Stimulated activated CD8-positive, alpha-beta memory T cell treated with anti-CD3 and anti-CD28 coated beads, Interleukin-15, amount 100 ng/mL, for 48 hours (primary cell): ENCODE measurements around the gene NINJ1.

ENCODE experiments used
- DNase-seq, 2 donors: peaks; one replicate each; pipeline ENCODE4 v3.0.0-alpha.2; 2020; ENCODE audit warnings: low read depth in 2 of 2

The NINJ1 gene

DNA sequence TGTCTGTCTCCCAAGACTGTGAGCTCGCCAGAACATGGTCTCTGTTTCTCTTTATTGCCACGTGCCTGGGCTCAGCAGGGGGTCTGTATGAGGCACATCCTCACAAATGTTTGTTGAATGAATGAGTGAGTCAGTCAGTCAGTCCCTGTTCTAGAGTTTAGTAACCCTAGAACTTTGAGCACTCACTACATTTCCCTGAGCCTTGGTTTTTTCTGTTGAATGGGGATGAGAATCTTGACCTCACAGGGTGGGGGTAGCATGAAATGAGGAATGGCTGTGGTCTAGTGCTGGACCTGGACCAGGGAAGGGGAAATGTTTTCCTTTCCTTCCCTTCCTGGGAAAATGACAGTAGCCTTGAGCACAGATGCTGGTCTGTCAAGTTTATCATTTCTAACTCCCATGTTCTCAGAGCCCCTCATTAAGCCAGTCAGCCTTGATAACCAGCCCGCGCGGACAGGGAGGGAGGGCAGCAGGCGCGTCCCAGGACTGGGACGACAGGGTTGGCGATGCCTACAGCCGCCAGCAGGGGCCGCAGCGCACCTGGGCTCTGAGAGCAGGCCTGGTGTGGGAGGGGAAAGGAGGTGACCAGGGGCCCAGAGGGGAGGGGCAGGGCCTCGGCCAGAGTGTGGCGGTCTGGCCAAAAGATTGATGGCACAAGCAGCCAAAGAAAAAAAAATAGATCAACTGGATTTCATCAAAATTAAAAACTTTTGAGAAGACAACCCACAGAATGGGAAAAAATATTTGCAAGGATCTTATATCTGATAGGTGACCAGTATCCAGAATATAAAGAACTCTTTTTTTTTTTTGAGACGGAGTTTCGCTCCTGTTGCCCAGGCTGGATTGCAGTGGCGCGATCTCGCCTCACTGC, 25.8 kb upstream of the NINJ1 start:
- peak; percentile 66 to 68 for DNase-seq

DNA sequence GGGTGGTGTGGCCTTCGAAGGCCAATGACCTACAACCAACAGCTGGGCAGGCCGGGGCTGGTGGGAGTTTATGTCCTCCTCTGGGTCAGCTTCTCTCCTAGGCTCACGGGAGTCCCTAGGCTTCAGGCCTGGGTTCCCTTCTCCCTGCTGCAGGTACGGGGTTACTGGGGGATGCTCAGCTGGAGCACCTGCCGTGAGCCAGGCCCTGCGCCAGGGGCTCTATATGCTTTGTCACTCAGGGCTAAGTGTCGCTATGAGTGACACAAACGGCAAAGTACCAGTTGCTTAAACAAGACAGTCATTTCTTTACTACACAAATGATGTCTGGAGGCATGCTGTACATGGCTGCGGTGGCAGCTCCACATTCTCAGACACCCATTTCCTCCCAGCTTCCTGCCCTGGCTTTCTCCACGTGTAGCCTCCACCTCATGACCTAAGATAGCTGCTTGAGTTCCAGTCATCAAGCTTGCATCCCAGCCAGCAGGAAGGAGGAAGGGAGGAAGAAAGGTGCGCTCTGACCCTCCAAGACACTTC, 22.5 kb upstream of the NINJ1 start:
- peak; percentile 20 to 43 for DNase-seq

DNA sequence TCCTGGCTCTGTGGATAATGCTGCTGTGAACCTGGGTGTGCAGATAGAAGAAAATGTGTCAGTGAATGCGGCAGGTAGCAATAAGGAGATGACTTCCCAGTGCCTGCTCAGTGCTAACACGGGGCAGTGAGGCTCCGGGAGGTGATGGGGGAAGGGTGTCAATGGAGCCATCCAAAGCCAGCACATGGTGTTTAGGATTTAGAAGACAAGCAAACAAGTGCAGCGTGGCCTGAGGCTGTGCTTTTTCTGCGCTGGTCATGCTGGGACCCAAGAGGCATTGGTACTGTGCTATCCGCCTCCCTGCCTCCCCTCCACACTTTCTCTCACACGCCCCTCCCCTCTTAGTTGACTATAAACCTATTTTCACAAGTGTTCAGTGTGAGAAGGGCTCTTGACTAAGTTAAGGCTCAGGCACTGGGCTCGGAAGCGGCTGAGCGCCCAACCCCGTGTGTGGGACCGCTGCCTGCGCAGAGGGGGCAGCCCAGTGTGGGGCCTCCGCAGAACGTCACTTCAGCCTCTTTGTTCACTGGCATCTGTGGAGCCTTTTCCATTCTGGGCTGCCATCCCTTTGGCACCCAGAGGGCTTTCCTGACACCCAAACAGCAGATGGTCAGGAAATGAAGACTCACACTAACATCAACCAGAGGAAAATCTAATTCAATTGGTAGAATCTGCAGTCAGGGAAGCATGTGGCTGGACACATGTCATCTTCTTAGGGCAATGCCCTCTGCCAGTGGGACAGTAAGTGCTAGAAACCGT, 21.8 kb upstream of the NINJ1 start:
- no peak for DNase-seq

DNA sequence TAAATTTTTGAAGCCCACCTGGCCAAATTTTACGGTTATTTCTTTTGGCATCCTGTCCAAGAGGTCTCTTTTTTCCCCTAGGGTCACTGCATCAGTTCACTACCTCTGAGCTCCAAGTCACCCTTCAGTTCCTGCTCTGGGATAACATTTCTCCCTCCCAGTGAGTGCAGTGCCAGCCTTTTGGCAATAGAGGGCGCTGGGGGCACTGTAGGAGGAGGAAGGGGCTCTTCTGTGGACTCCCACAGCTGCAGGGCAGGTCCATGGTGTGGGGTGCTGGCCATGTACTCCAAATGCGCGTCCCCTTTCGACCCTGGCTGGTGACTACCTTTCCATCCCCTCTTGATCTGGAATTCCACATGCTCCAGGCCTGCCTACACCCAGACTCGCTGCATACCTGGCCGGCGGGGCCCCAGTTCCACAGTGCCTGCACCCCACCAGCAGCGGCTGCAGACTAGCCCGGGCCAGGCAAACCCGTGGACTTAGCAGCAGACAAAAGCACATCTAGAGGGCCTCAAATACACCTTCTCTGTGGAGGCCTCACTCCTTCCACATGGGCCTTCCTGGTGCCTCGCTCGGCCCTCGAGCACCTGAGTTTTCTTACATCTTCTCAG, 20.3 kb upstream of the NINJ1 start:
- DNase-seq, result no peak

DNA sequence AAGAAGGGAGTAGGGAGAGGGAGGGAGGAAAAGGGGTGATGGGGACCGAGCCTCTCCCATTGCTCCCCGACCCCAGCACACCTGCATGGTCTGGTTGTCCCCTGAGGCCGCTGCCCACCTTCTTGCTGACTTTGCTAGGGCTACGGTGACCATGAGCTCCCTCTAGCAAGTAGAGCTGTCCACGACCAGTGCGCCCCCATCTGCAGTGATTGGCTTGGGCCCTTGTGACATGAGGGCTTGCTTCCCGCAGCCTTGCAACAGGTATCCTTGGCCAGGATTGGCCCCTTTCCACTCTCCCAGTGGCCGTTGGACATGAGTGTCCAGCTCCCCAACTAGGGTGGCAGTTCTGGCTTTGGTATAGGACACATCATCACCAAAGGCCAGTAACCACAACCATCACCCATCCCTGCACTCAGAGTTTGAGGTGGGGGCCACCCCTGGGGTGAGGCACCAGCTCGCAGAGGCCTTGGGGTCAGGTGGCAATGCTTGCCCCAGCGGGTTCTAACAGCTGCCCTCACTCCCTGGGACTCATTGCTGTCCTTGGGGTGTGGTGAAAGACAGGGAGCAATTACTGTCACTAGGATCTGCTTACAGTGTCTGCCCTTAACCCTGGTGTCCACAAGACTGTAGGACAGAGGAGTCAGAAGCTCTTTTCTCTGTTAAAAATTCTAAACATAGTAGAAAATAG, 17.2 kb upstream of the NINJ1 start:
- no peak for DNase-seq

DNA sequence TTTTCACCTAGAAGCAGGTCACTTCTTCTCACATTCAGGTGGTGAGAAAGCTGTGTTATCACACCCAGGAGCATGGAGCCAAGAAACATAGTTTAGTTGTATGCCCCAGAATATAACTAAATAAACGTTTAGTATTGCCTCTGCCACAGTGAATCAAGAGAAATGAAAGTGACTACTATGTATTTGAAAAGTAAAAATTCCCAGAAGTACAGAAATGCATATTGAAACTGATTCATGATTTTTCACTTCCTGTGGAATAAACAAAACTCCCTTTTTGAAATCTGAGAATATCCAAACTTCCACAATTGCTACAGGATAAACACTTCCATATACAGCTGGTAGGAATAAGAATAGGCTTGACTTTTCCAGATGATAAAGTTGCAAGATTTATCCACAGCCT, 15.3 kb upstream of the NINJ1 start:
- no peak for DNase-seq

DNA sequence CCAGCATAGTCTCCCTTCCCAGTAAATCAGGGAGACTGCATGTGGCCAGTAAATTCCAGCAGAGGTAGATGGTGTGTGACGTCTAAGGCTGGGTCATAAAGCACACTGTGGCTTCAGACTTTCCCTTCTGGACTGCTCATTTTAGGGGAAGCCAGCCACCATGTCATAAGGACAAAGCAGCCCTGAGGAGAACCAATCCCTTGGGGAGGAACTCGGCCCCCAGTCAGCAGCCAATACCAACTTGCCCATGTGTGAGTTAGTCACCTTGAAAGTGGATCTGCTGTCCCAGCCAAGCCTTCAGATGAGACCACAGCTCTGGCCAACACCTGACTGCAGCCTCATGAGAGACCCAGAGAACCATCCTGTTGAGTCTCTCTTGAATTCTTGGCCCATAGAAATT, 14.7 kb upstream of the NINJ1 start:
- no peak for DNase-seq

DNA sequence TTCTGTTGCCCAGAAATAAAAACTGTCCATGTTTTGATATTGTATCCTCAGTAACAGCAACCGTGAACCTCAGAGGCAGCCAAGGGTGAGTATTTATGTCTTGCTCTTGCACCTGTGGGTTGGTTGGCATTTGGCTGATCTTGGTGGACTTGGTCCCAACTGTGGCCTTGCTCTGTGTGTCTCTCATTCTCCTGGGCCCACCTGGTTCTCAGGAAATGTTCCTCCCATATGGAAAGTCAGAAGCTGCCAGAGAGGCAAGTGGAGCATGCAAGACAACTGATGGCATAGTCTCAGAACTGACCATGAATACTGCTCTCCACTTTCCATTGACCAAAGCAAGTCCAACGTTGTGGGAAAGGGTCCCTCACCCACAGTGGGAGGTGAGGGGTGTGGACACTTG, 13.6 kb upstream of the NINJ1 start:
- no peak for DNase-seq

DNA sequence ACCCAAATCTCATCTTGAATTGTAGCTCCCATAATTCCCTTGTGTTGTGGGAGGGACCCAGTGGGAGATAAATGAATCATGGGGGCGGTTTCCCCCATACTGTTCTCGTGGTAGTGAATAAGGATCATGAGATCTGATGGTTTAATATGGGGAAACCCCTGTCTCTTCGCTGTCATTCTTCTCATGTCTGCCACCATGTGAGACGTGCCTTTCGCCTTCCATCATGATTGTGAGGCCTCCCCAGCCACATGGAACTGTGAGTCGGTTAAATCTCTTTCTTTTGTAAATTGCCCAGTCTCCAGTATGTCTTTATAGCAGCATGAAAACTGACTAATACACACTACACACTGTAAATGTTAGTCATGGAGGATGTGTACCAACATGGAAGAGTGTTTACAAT, 12.6 kb upstream of the NINJ1 start:
- DNase-seq, result peak; percentile 20 to 41

DNA sequence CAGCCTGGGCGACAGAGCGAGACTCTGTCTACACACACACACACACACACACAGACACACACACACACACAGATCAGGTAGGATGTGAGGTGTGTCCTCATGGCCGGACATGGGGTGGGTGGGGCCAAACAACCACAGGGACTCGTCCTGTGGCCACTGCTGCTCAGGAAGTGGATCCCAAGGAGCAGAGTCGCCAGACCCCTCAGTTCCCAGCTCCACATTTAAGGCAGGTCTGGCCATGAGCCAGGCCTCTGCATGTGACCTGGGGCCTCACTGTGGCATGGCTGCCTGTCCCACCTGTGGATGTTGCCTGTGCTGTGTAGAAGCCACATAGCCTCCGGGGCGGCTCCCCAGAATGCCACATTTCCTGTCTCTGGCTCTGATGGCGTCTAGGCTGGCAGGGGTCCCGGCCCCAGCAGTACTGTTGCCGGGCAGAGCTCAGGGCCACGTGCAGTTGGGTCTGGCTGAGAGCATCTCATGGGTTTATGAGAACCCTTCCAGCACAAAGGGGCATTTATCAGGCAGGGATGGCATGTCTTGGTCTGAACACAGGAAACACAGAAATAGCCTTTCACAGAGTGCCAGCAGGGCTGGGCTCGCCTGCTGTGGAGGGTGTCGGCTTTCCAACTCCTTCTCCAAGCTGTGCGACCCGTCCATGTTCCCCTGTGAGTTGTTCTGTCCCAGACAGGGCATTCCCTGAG, 9.9 kb upstream of the NINJ1 start:
- DNase-seq, result no peak

DNA sequence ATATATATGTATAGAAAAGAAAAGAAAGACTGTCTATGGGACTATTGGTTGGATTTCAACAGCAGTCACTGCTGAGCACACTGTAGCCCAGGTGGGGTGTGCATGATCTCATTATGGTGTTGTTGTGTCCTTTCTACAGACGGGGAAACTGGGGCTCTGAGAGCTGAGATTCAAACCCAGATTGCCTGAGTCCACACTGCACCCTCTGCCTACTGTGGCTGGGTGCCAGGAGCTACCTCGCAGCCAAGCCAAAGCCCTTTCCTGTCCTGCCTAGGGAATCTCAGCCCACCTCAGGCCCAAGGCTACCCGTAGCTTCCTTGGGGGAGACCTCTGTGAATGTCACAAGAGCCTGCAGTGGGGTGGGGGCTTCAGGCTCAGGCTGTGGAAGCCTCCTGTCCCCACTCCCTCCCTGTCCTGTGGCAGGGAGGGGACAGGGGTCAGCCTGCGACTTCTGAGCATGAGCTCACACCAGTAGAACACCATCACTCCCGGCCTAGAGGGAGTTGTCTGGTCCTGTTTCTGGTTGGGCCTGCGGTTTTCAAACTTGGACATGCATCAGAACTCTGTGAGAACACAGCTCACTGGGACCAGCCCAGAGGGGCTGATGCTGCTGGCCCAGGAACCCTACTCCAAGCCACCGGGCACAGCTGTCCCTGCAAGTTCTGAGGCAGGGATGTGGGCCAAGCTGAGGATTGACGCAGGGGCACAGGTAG, 7.9 kb upstream of the NINJ1 start:
- DNase-seq, result no peak

DNA sequence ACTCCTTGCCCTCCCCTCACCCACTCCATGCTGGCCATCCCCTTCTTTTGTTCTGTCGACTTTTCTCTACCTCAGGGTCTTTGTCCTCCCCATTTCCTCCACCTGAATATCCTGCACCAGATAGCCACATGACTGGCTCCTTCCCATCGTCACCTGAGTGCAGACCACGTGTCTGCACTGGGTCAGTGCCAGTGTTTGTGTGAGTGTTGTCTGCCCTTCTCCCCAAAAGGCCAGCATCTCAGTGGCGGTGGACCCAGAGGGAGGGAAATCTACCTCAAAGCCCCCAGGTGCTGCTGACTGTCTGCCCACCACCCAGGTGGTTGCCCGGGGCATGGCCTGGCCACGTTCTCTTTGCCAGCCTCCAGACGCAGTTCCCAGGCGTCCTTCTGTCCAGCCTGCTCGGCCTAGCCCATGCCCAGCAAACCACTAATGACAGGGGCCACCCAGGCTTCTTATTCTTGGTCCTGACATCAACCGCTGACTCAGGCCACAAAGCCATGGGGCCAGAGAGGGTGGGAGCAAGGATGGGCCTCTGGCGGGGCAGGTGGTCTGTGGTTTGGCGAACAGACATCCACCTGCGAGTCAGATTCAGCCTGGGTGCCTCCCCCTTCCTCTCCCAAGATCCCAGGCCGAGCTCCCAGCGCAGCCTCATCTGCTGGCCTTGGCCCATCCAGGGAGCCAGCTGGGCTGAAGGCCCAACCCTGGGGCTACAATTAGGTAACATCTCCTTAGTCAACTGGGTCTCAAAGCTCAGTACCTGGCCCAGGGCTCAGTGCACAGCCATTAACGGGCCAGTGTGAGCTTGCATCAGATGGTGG, 5.5 kb upstream of the NINJ1 start:
- no peak for DNase-seq

DNA sequence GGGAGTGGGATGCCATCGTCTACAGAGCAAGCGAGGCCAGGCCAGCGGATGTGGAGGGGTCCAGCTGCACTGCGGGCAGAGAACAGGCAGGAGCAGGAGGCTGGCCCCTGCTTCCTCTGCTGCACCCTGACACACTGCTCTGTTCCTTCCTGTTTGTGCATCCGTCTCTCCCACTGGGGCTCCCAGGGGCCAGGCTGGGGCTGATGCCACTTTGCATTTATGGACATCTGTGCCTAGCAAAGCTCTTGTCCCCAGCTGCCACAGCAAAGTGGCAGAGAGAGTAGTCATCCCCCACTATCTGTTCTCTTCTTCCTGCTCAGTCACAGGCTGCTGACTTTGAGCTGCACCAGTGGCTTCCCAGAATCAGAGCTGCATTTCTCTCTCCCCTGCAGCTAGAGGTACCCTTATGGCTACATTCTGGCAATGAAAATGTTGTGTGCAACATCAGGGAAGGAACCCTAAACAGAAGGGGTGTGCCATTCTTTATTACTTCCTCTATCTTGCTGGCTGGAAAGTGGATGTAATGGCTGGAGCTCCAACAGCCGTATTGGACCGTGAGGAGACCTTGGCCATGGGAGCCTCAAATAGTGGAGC, 4.2 kb upstream of the NINJ1 start:
- DNase-seq, result no peak

DNA sequence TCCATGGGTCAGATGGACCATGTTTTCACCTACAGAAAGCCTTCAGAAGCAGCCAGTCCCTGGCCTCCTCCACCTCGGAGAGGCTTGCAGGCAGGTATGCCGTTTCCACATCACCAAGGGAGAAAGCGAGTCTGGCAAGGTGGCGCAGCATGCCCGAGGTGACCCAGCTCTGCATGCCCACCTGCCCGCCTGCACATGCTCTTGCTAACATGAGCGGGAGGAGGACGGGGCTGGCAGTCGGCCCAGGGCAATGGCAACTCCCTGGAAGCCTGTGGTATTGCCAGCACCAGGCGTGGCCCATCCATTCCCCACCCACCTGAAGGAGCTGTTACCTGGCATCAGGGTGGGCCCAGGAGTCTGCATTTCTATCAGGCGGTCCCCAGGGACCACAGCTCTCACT, 3.3 kb upstream of the NINJ1 start:
- no peak for DNase-seq

DNA sequence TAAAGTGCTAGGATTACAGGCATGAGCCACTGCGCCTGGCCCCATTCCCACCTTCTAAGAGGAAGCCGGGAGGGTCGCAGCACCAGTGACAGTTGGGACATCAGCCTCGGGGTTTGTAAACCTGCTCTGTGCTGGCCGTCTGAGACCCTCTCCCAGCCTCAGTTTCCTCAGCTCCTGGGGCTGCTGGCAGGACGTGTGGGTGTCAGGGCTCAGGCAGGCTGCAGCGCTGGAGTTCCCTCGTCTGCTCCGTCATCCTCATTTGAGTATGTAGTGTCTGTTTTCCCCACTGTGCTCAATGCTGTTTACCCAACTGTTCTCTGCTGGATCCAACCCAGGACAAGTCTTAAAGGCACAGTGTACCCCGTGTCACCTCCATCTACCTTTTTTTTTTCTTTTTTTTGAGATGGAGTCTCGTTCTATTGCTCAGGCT, 2.0 kb upstream of the NINJ1 start:
- DNase-seq, result no peak

DNA sequence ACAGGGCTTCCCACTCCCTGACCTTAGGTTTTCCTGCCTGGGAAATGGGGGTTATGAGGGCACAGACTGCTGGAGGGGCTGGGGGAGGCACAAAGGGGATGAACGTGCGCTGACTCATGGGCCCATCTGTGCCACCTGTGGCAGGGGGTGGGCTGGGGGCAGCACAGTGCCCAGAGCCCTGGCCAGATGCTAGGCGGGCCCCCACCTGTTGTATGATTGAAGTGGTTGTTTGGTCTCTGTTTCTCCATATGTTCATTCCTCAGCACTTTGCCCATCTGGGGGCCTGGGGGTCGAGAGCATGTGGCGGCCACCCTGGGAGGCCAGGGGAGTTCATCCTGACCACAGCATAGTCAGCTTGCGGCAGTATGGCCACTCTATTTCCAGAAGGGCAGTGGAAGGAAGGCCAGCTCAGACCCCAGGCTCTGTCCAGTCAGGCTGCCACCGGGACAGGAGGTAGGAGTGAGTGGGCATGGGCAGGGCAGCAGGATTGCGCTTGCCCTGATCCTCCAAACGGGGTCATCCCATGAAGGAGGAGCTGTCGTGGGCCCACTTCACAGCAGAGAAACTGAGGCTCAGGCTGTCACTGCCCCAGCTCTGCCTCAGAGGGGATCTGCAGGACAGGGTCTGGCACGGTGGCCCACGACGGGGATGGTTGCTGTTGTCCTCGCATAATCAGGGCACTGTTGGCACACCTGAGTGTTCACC, 841 bp upstream of the NINJ1 start:
- no peak for DNase-seq

DNA sequence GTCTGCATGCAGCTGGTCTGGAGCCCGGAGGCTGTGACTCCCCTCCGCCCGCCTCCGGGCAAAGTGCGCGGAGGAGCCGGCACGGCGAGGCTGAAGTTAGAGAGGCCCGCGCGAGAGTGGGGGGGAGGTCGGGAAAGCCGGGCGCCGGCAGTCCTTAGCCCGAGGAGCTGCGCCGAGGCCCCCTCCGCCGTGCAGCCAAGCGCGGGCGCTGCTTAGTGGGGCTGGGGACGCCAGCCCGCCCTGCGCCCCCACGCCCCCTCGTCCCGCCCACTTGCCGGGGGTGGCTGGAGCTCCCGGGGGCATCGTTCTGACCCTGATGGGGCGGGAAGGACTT, 403 bp downstream of the NINJ1 start:
- DNase-seq, result peak in 1 of 2 donors; percentile 65

DNA sequence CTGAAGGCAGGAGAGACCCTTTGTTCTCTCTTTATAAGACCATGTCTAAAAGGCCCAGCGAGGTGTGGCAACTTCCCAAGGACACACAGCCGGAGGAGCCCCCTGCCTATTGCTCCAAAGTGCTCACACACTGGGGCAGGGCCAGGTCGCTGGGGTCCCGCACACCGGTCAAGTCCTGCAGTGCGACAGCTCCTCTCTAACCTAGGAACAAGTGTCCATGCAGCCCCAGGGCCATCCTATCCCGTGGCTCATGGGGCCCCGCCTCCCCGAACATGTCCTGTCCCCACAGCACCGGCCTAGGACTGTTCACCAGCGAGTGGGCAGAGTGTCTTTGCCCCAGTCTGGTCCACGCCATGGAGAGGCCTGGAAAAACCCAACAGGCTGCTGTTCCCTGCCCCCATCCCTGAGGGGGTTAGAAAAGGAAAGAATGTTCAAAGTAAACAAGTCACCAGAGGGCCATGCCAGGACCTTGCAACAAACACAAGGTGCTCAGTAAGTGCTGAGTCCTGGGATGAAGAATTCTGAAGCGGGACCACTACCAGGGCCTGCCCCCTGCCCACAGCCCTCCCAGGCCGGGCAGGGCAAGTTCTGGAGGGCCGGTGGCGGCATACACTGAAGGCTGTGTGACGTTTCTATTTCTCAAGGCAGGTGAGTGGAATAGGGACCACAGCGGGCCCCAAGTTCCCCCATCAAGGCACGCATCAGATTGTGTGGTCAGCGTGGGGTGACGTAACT, 938 bp downstream of the NINJ1 start:
- peak in 1 of 2 donors; percentile 68 for DNase-seq
